Endothelial cell (in vitro differentiated cells): ENCODE measurements around the gene SVOP. TPM values are rescaled to one million over a fixed set of nuclear protein-coding genes. Genes with fewer than 3 reads are reported as not detected.

Experiments used
- DNase-seq: peaks from one replicate; pipeline ENCODE4 v3.0.0; 2021; ENCODE audit warnings: low spot score
- H3K27ac Mint-ChIP-seq: one replicate; pipeline ENCODE4 v1.8.0; 2021; ENCODE audit warnings: mixed read lengths, inconsistent platforms; ENCODE audit not compliant: unreplicated experiment
- H3K27me3 Mint-ChIP-seq: one replicate; pipeline ENCODE4 v1.8.0; 2021; ENCODE audit warnings: mild to moderate bottlenecking, moderate library complexity, mixed read lengths, inconsistent platforms; ENCODE audit not compliant: unreplicated experiment
- H3K36me3 Mint-ChIP-seq: one replicate; pipeline ENCODE4 v1.8.0; 2021; ENCODE audit warnings: mild to moderate bottlenecking, low read depth, mixed read lengths, inconsistent platforms; ENCODE audit not compliant: unreplicated experiment
- H3K4me1 Mint-ChIP-seq: one replicate; pipeline ENCODE4 v1.8.0; 2021; ENCODE audit warnings: mild to moderate bottlenecking, mixed read lengths, inconsistent platforms; ENCODE audit not compliant: unreplicated experiment
- H3K4me3 Mint-ChIP-seq: one replicate; pipeline ENCODE4 v1.8.0; 2021; ENCODE audit warnings: mild to moderate bottlenecking, mixed read lengths, inconsistent platforms; ENCODE audit not compliant: unreplicated experiment
- H3K9me3 Mint-ChIP-seq: one replicate; pipeline ENCODE4 v1.8.0; 2021; ENCODE audit warnings: mixed read lengths, inconsistent platforms; ENCODE audit not compliant: unreplicated experiment
- total RNA-seq: library from RNA; stranded (reverse); fragmentation: NEBNext Ultra II Directional; extraction: Animal tissue kit (Norgen Biotek cat#: 25700); gene quantifications from one replicate; pipeline ENCODE4 v1.2.1, GENCODE V29; 2021; ENCODE audit not compliant: unreplicated experiment
- TF ChIP-seq, protein P1 (sequence below): fragments of 200-600 bp; sonication (generic); IDR thresholded peaks from one replicate; pipeline ENCODE4 v1.5.0; 2021; ENCODE audit warnings: antibody characterized with exemption; ENCODE audit not compliant: unreplicated experiment

SVOP gene
- total RNA-seq, 1 donor from 2014 or later: 0.15 TPM

DNA sequence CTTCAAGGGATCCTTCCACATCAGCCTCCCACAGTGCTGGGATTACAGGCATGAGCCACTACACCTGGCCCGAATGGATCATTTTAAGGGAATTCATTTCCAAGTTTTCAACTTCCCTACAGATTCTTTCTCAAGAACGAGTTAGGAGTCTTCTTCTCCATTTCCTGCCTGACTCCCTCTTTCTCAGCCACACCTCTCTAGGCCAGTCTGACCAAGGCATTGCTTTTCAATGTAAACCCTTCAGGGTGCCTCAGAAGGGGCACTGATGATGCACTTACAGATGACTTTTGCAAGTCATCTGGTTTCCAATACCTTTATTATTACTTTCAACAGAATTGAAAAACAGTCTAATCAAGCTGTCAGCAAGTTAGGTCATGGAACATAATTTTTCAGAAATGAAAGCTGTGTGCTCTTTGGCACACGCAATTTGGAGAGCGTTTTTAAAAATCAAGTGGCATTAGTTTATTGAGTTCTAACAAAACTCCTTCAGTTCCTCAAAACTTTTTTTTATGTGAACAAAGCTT, 47.2 kb downstream of the SVOP start:
- Mint-ChIP-seq H3K4me1 (no peaks in the 10 kb centered on the region), H3K36me3 (peaks cover 3% of the 10 kb centered on the region), H3K27ac (peak overlapping the region; percentile 52), H3K4me3 (no peak overlapping the region), H3K9me3 (no peaks in the 10 kb centered on the region), H3K27me3 (no peaks in the 10 kb centered on the region)
- DNase-seq: no peak
- TF ChIP-seq, protein P1, sequence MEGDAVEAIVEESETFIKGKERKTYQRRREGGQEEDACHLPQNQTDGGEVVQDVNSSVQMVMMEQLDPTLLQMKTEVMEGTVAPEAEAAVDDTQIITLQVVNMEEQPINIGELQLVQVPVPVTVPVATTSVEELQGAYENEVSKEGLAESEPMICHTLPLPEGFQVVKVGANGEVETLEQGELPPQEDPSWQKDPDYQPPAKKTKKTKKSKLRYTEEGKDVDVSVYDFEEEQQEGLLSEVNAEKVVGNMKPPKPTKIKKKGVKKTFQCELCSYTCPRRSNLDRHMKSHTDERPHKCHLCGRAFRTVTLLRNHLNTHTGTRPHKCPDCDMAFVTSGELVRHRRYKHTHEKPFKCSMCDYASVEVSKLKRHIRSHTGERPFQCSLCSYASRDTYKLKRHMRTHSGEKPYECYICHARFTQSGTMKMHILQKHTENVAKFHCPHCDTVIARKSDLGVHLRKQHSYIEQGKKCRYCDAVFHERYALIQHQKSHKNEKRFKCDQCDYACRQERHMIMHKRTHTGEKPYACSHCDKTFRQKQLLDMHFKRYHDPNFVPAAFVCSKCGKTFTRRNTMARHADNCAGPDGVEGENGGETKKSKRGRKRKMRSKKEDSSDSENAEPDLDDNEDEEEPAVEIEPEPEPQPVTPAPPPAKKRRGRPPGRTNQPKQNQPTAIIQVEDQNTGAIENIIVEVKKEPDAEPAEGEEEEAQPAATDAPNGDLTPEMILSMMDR: no peak

GRCh38 chr12:108972358-108972757, 48.5 kb downstream of the SVOP start:
- no peak overlapping the region for H3K27ac Mint-ChIP-seq
- no peak overlapping the region for H3K4me3 Mint-ChIP-seq
- no peaks in the 10 kb centered on the region for H3K27me3 Mint-ChIP-seq
- peaks cover 3% of the 10 kb centered on the region for H3K36me3 Mint-ChIP-seq
- no peaks in the 10 kb centered on the region for H3K9me3 Mint-ChIP-seq
- no peaks in the 10 kb centered on the region for H3K4me1 Mint-ChIP-seq
- no peak for DNase-seq
- TF ChIP-seq, protein P1: no peak

GRCh38 chr12:108969622-108970021, 51.2 kb downstream of the SVOP start:
- Mint-ChIP-seq H3K4me1 (no peaks in the 10 kb centered on the region), H3K4me3 (no peak overlapping the region), H3K36me3 (peaks cover 3% of the 10 kb centered on the region), H3K27ac (no peak overlapping the region), H3K27me3 (no peaks in the 10 kb centered on the region), H3K9me3 (no peaks in the 10 kb centered on the region)
- DNase-seq: no peak
- TF ChIP-seq, protein P1: no peak

- no peak for DNase-seq
- H3K27me3 Mint-ChIP-seq: no peaks in the 10 kb centered on the region
- no peak overlapping the region for H3K4me3 Mint-ChIP-seq
- peaks cover 3% of the 10 kb centered on the region for H3K36me3 Mint-ChIP-seq
- no peaks in the 10 kb centered on the region for H3K4me1 Mint-ChIP-seq
- no peaks in the 10 kb centered on the region for H3K9me3 Mint-ChIP-seq
- H3K27ac Mint-ChIP-seq: no peak overlapping the region
- TF ChIP-seq, protein P1: peak; percentile 65
Measured at GRCh38 chr12:108967869-108968540, 52.9 kb downstream of the SVOP start.

DNA sequence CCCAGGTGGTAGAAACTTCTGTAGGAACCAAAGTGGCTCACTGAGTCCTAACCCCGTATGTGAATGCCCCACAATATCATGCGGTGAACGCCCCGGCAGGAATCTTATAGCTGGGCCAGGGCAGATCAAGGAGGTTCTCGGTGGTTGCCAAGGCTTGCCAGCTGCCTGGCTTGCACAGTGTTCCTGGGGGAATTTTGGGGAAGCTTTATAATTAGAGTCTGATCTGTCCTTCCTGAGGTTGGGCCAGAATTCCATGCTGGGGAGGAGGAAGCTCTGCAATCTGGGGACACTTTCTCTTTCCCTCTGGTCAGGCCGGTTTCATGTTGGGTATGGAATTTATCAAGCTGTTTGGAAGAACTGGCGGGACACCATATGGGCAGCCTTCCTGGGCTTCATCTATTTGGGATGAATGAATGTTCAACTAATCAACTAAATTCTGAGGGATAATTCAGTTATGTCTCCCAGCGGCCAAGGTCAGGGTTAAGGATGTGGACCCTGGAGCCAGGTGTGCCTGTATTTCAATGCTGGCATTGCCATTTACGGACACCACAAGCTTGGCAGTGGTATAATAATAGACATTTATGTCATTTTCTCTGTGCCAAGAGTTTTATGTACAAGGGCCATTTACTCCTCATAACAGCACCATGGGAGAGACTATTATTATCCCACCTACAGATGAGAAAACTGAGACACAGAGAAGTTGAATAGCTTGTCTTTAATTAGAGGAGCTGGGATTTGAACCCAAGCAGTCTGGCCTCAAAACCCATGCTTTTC, 54.3 kb downstream of the SVOP start:
- DNase-seq: no peak
- no peaks in the 10 kb centered on the region for H3K27me3 Mint-ChIP-seq
- TF ChIP-seq, protein P1: no peak
- H3K9me3 Mint-ChIP-seq: no peaks in the 10 kb centered on the region
- H3K4me1 Mint-ChIP-seq: no peaks in the 10 kb centered on the region
- peaks cover 3% of the 10 kb centered on the region for H3K36me3 Mint-ChIP-seq
- no peak overlapping the region for H3K4me3 Mint-ChIP-seq
- H3K27ac Mint-ChIP-seq: no peak overlapping the region
